HG03571 (cell line): ENCODE measurements around the gene TSHZ2.

Source experiments
- ATAC-seq: cut with Tn5 transposase; IDR thresholded peaks from one replicate; pipeline ENCODE4 v1.9.1; 2021; ENCODE audit not compliant: unreplicated experiment

The TSHZ2 gene

DNA sequence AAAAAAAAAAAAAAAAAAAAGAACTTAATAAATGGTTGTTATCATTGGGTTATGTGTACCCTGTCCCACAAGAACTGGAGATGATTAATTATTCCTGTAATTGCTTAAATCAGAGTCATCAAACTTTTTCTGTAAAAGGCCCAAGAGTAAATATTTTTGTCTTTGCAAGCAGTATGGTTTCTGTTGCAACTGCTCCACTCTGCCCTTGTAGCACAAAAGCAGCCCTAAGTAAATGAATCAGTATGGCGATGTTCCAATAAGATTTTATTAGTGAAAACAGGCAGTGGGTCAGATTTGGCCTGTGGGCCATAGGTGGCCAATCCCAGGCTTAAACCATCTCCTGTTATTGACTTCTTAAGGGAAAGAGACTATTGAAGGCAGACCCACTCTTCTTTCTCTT is 252.7 kb downstream of the TSHZ2 start:
- ATAC-seq, result no peak

DNA sequence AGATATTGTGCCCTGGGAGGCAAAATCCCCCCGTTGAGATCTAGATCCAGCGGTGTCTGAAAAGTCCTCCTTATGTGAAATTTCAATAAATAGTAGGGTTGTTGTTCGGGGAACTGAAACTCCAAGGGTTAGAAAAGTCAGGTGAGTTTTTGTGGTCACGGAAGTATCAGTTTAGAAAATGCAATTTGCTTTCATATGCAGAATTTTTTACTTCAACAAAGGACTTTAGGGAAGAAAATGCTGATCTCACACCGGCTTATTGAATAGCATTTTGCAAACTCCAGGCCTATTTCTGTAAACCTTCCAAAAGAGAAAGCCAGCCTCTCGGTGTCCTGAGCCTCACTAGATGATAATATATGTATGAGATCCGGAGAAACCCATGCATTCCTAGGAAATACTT is 254.7 kb downstream of the TSHZ2 start:
- no peak for ATAC-seq

GRCh38 chr20:53227523-53227922 is 255.4 kb downstream of the TSHZ2 start:
- ATAC-seq, result no peak

- ATAC-seq, result no peak
Measured at GRCh38 chr20:53231061-53231460, 258.9 kb downstream of the TSHZ2 start.

GRCh38 chr20:53237461-53237860 is 265.3 kb downstream of the TSHZ2 start:
- no peak for ATAC-seq

DNA sequence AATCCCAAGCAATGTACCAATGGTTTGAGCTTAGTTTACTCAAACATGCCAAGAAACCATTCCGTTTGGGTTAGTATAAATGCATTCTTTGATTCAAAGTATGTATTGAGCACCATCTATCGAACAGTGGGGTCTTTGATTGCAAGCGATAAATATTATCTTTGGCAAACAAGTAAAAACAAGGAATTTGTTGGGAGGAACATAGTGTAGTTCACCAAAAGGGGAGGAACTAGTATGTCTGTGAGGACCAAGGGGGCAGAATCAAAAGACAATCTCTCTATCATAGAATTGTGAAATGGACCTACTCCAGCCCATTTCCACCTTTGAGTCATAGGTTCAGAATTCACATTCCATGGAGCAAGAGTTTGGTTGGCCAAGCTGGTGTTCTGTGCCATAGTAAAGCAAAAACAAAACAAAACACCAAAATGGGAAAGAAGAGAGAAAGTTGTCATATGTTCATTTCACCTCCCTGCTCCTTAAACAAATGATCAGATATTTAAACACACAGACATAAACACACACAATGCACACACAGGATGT is 266.0 kb downstream of the TSHZ2 start:
- no peak for ATAC-seq

- no peak for ATAC-seq
Measured at GRCh38 chr20:53243152-53243551, 271.0 kb downstream of the TSHZ2 start.

DNA sequence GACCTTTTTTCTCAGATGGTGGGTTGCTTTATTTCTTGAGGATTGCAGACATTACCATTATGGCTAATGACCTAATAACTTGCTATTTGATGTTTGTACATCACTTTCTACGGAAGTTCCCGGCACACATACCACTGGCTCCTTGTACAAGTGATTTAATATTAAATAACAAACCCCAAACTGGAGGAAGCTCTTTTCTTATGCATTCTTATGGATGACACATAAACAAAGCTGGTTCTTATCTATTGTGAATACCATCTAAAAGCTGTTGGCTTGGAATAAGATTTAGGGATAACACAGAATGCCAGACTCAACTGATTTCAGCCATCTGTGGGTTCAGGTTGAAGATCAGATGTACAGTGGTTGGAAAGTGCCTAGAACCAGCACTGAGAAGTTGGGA is 272.6 kb downstream of the TSHZ2 start:
- no peak for ATAC-seq

- no peak for ATAC-seq
Measured at GRCh38 chr20:53245574-53245973, 273.4 kb downstream of the TSHZ2 start.

- no peak for ATAC-seq
Measured at GRCh38 chr20:53247468-53248103, 275.4 kb downstream of the TSHZ2 start.

DNA sequence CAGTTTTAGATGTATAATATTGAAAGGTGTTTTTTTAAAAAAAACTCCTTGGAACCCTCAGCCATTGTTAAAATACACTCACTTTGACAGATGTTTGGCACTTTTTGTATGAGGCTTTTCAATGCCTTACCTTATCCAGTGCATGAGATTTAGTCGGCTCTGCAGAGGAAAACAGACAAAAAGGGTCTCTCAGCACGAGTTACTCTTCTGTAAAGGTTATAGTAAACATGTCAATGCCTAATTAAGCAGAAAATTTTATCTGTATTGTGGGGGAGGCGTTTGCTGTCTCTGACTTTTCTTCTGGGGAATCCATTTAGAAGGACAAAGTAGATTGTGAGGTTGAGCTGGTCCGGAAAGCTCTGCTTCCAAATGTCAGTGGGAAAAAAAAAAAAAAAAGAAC is 278.3 kb downstream of the TSHZ2 start:
- no peak for ATAC-seq

- no peak for ATAC-seq
Measured at GRCh38 chr20:53252002-53252401, 279.8 kb downstream of the TSHZ2 start.

- no peak for ATAC-seq
Measured at GRCh38 chr20:53253668-53254067, 281.5 kb downstream of the TSHZ2 start.

DNA sequence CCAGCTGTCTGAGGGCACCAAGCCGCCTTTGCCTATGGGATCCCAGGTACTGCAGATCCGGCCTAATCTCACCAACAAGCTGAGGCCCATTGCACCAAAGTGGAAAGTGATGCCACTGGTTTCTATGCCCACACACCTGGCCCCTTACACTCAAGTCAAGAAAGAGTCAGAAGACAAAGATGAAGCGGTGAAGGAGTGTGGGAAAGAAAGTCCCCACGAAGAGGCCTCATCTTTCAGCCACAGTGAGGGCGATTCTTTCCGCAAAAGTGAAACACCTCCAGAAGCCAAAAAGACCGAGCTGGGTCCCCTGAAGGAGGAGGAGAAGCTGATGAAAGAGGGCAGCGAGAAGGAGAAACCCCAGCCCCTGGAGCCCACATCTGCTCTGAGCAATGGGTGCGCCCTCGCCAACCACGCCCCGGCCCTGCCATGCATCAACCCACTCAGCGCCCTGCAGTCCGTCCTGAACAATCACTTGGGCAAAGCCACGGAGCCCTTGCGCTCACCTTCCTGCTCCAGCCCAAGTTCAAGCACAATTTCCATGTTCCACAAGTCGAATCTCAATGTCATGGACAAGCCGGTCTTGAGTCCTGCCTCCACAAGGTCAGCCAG is 283.0 kb downstream of the TSHZ2 start:
- no peak for ATAC-seq

- ATAC-seq, result no peak
Measured at GRCh38 chr20:53258741-53259140, 286.6 kb downstream of the TSHZ2 start.

GRCh38 chr20:53260168-53260567 is 288.0 kb downstream of the TSHZ2 start:
- no peak for ATAC-seq

- no peak for ATAC-seq
Measured at GRCh38 chr20:53260591-53260990, 288.4 kb downstream of the TSHZ2 start.

GRCh38 chr20:53262365-53262764 is 290.2 kb downstream of the TSHZ2 start:
- ATAC-seq, result no peak

GRCh38 chr20:53263554-53264438 is 291.6 kb downstream of the TSHZ2 start:
- ATAC-seq, result no peak

DNA sequence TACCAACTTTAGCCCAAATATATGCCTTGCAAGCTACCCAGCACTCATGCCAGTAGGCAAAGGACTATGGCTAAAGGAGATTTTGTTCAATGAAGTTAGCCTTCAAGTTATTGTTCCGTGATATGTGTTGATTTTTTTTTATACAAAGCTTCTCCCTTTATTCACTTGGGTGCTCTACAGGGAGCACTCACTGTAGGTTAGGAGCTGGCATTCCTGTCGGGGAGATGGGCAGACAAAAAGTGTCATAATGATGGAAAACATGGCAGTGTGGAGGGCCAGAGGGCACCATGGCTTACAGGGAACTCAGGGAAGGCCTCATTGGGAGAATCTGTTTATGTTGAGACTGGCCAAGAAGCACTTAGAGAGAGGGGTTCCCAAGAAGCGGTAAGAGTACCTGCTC is 292.4 kb downstream of the TSHZ2 start:
- ATAC-seq, result no peak

GRCh38 chr20:53265304-53265875 is 293.2 kb downstream of the TSHZ2 start:
- ATAC-seq, result no peak
